Fibroblast of peridontal ligament (primary cell): ENCODE results near the gene MEIS2.

ENCODE experiments used
- DNase-seq: peaks from one replicate; pipeline ENCODE4 v3.0.0-alpha.2; 2010; ENCODE audit errors: extremely low read depth

Gene MEIS2

DNA sequence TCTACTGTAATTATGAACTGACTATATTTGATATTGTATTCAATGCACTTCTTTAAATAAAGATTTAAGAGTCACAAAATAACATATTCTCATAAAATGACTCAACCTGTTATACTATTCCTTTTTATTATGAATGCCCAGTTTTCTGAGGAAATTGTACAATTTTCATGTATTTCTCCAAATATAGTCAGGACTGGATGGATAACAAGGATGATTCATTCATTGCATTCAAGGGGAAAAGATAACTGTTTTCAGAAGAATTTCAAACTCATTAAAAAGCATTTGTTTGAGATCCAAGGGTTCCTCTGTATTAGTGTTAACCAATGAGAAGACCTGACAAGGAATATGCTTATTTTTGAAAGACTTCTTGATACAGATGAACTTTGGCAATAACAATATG lies 163.7 kb downstream of the MEIS2 start:
- DNase-seq = peak; percentile 54

- DNase-seq = no peak
Measured at GRCh38 chr15:36933255-36933990, 166.9 kb downstream of the MEIS2 start.

DNA sequence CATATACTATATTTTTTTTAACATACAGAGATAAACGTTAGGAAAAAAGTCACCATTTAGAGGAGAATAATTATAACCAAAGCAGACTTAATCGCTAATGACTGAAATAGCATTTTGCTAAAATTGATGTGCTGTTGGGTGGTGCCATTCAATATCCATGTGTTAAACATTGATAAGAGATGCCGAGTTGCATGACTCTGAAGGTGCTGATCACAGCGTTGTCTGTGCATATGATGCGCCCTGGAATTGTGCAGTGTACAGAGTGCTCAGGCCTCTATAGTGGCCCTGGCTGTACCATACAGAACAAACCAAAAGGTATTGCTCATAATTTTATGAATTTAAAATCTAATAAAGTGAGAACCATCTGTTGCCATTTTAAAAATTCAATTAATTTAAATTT lies 168.3 kb downstream of the MEIS2 start:
- DNase-seq = no peak

- no peak for DNase-seq
Measured at GRCh38 chr15:36931434-36931833, 168.9 kb downstream of the MEIS2 start.

- DNase-seq = no peak
Measured at GRCh38 chr15:36926427-36926825, 173.9 kb downstream of the MEIS2 start.

GRCh38 chr15:36925653-36926426 lies 174.5 kb downstream of the MEIS2 start:
- no peak for DNase-seq

- no peak for DNase-seq
Measured at GRCh38 chr15:36925049-36925448, 175.3 kb downstream of the MEIS2 start.

GRCh38 chr15:36924034-36924433 lies 176.3 kb downstream of the MEIS2 start:
- no peak for DNase-seq

- no peak for DNase-seq
Measured at GRCh38 chr15:36921484-36922091, 178.8 kb downstream of the MEIS2 start.

DNA sequence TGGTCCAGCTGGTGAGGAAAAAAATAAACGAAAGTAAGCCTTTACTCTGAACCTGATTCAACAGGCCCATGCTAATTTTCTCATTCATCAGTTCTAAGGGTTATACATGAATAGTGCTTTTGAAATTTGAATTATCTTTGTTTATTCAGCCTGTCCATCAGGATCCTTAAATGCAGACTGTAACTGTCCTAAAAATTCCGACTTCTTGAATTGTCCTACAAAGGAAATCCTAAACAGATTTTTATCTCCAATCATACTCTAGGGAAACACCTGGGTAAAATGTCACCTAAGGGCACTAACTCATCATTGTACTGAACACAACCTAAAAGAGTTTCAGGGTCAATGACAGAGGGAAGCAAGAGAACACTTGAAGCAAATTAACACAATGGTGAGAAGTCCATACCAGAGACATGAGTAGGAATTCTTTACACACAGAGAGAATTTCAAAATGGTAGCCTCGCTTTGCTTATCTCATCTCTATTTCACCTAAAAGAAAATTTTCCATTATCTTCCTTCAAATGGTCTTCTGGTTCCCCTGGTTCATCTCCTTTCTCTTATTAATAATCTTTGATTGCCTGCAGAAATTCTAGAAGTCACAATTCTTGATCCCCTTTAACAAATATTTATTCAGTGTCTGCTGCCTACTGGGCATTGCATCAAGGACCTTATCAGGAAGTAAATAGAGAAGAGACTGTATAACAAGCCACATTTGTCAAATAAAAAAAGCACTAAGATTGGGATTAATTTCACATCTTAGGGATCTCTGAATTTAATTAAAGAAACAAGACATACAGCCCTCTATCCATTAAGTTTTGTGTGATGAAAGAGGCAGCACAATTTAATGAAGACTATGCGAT lies 182.7 kb downstream of the MEIS2 start:
- no peak for DNase-seq

GRCh38 chr15:36914960-36915808 lies 185.2 kb downstream of the MEIS2 start:
- DNase-seq = no peak

GRCh38 chr15:36914466-36914865 lies 185.9 kb downstream of the MEIS2 start:
- DNase-seq = no peak

DNA sequence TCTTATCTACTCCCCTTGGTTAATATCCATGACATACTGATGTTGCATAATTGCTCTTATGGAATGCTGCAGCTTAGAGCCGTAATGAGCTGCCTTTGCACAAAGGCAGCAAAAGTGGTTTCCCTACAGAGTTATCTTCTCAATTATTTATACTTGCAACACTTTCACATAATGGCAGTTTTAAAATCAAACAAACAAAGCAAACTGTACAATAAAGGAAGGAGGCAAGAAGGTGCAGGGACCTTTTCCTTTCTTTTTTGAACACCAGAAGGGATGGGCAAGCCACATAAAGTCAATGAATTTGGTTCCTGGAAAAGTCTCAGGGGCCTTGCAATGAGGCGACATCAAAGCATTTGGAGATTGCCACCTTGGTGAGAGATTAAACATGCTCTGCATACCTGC lies 188.0 kb downstream of the MEIS2 start:
- DNase-seq = no peak

GRCh38 chr15:36911322-36911944 lies 188.9 kb downstream of the MEIS2 start:
- peak; percentile 52 for DNase-seq

GRCh38 chr15:36908991-36909390 lies 191.4 kb downstream of the MEIS2 start:
- no peak for DNase-seq

- no peak for DNase-seq
Measured at GRCh38 chr15:36907295-36907694, 193.1 kb downstream of the MEIS2 start.

DNA sequence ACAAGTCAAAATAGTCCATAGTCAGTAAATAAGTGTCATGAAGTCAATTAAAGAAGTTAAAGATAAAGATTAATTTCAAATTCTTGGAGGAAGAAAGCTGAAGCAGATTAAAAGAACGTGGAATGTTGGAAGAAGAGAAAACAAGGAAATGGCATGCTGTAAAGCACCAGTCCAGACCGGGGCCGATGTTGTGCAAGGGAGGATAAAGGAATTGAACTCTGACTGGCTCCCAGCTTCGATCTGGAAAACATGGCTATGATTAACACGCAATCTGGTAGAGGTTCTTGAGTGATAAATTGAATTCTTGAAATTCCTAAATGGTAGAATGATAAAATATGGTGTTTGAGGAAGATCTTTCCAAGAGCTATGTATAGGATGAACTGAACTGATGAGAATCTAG lies 194.4 kb downstream of the MEIS2 start:
- no peak for DNase-seq

DNA sequence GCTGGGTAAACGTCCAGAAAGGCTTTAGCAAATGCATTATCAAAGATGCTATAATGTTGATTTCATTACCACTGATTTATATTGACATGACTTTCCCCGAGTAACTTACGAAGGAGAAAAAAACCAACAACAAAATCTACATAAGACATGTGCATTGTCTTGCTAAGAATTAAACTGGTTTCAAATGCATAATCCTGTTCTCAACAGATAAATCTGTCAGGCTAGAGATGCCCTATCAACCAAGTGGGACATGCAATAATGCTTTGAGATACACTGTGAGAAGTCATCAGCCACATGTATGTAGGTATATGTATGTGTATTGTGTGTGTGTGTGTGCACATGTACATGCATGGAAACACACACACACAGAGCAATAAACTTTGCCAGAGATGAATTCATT lies 195.6 kb downstream of the MEIS2 start:
- no peak for DNase-seq

DNA sequence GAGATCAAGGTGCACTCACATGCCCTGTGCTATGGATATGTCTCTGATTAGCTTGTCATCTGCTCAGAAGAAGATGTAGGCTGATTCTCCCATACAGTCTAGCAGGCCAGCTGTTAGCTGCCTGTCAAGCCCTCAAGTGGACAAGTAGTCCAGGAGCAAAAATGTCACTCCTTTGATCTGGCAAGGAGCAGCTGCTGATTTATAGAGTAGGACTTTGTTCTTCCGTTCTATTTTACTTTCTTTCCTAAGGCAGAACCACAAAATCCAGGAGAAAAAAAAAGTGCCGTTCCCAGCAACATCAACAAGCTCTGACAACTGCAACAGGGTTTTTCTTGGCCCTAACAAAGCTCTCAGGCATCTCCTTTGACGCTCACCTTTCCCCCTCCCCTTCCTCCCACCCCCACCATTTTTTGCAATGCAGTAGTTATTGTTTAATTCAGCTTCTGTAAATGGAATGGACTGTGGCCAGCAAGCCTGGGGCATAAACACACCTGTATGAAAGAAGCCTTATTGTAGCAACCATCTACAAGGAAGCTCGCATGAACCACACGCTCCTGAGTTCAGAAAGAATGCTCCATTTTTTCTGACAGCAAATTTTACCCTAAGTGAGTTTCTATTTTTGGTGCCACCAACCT lies 196.3 kb downstream of the MEIS2 start:
- no peak for DNase-seq

DNA sequence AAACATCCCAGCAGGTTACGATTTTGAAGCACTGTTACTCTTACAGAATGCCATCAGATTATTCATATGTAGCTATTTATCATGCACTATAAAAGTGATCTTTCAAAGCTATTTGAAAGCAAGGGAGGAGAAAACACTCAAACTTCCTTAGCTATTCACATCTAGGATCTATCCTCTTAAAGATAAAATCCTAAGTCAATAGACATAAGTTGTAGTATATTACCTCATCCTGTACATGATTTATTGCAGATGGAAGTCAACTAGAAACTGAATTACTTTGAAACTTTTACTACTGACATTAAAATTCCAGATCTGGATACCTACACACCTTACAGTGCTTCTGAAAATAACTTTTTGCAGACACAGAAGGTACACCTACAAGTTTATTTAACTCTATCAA lies 197.2 kb downstream of the MEIS2 start:
- no peak for DNase-seq
